GM10847 (cell line): ENCODE measurements around the gene USP53.

Experiments
- POLR2A ChIP-seq: IDR thresholded peaks from 2 replicates; pipeline ENCODE4 v1.6.1; 2011; ENCODE audit not compliant: insufficient read length; ENCODE audit errors: extremely low read depth

The USP53 gene

GRCh38 chr4:119321921-119322687, 109.6 kb downstream of the USP53 start, which contains the start of gene FABP2:
TSS of gene FABP2 (minus strand) at chr4:119322138. CDS start at chr4:119322102, 36 bp downstream.
- TF ChIP-seq POLR2A, result no peak

- no peak for TF ChIP-seq POLR2A
These were observed 116.2 kb downstream of the USP53 start for GRCh38 chr4:119328695-119329094.

GRCh38 chr4:119329835-119330620, 117.5 kb downstream of the USP53 start:
- no peak for TF ChIP-seq POLR2A

- TF ChIP-seq POLR2A, result no peak
These were observed 124.5 kb downstream of the USP53 start for GRCh38 chr4:119337010-119337409.
